ENCODE measurements around the gene SMYD3. TPM values are rescaled to one million over a fixed set of nuclear protein-coding genes. Genes with fewer than 3 reads are reported as not detected.

SMYD3 gene
- total RNA-seq, 1 donor from 2014 or later = 20.8 TPM

DNA sequence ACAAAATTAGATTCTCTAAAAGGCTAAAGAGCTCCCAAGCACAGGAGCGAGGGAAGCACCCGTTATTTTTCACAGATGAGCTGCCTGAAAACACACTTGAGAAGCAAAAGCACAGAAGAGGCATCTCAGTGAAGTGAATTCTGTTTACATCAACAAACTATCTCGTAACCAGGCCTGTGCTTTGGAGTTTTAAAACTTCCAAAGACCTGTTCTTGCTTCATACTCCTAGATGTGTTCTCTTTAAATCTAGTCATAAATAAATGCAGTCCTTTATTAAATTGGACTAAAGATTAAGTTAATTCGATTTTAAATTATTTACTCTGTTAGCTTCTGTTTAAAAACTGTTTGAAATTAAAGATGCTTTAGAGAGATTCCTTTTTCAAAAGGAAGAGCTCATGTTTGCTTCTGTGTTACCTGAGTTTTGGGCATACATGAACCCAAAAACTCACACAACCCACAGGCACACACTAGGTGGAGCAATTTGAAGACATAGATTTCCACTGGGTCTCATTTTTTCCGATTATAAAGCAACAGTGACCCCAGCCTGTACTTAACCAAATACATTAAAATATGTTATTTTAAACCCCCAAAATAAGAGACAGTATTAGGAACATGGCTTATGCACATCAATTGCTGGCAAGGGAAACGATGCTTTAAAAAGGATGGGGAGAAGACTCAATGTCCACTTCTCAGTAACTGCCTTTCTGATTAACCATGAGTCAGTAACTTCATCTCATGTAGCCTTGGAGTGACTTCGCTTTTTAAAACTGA is 648.2 kb downstream of the SMYD3 start:
- peaks cover 3% of the 10 kb centered on the region for H3K9me3 Mint-ChIP-seq
- no peaks in the 10 kb centered on the region for H3K27me3 Mint-ChIP-seq
- H3K27ac Mint-ChIP-seq = no peak overlapping the region
- DNase-seq (no peak), ATAC-seq (ENCODE audit: low read depth) (no peak)
- intact Hi-C loops (cut with micrococcal nuclease) = no loop called here
- CTCF ChIA-PET = no interaction called here
- TF ChIP-seq, protein P1, sequence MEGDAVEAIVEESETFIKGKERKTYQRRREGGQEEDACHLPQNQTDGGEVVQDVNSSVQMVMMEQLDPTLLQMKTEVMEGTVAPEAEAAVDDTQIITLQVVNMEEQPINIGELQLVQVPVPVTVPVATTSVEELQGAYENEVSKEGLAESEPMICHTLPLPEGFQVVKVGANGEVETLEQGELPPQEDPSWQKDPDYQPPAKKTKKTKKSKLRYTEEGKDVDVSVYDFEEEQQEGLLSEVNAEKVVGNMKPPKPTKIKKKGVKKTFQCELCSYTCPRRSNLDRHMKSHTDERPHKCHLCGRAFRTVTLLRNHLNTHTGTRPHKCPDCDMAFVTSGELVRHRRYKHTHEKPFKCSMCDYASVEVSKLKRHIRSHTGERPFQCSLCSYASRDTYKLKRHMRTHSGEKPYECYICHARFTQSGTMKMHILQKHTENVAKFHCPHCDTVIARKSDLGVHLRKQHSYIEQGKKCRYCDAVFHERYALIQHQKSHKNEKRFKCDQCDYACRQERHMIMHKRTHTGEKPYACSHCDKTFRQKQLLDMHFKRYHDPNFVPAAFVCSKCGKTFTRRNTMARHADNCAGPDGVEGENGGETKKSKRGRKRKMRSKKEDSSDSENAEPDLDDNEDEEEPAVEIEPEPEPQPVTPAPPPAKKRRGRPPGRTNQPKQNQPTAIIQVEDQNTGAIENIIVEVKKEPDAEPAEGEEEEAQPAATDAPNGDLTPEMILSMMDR (IDR thresholded peaks at IDR 0.05) = no peak
- H3K4me1 Mint-ChIP-seq = no peaks in the 10 kb centered on the region
- POLR2A ChIA-PET = no interaction called here
- H3K4me3 Mint-ChIP-seq = no peak overlapping the region
- peaks cover 35% of the 10 kb centered on the region for H3K36me3 Mint-ChIP-seq (ENCODE audit: low read depth)

DNA sequence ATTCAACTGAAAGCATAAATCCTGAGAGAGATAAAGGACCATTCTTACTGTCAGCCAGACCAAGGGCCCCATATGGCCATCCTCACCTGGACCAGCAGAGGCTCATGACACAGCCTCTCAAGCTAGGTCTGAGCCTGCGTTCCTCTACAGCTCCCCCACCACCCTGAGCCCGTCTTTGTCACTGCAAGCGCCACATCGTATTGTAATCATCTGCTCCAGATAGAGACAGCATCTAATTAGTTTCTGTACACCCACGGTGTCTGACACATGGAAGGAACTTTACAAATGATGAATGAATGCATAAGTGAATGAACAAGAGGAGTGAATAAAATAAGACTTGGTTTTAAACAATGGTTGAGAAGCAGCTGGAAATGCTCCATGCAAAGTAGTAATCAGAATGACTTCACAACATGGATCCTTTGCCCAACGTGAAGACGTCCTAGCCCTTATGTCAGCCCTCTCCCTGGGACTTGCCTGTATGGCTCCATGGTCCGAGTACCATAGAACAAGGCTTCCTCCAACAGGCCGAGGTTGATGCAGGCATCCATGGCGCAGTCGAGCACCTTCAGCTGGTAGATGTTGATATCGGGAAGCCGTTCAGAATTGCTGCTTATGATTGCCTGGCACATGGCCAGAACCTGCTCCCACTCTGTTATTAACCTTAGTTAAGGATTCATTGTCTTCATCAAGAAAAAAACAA is 648.9 kb downstream of the SMYD3 start:
- ChIA-PET POLR2A (no interaction called here), CTCF (no interaction called here)
- intact Hi-C loops (cut with micrococcal nuclease) = no loop called here
- Mint-ChIP-seq H3K4me1 (no peaks in the 10 kb centered on the region), H3K27ac (no peak overlapping the region), H3K9me3 (peaks cover 3% of the 10 kb centered on the region), H3K27me3 (no peaks in the 10 kb centered on the region), H3K36me3 (ENCODE audit: low read depth) (peaks cover 34% of the 10 kb centered on the region), H3K4me3 (no peak overlapping the region)
- DNase-seq (no peak), ATAC-seq (ENCODE audit: low read depth) (no peak)
- TF ChIP-seq, protein P1 (IDR thresholded peaks at IDR 0.05) = no peak

DNA sequence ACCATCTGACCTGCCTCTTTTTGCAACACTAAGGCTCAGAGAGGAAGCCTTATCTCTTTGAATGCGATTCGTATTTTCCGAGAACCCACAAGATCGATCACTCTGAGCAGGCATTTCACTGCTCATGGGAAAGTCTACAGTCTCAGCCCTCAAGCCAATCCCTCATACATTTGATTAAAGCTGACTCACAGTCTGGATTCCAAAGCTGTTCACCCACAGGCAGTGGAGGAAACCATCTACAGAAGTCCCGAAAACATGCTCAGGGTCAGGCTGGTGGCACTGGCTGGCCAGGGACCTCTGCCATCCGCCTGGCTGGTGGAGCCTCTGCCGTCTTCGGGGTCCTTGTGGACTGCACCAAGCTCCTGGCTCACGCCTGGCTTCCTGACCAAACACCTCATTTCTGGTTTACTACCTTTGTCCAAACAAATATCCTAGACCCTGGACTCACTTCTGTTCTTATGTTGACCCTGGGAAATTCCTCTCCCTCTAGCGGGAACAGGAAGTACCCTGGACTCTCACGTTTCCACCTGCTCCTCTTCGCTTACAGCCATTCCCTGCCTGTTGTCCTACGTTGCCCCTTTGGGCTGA is 650.0 kb downstream of the SMYD3 start:
- DNase-seq = no peak
- H3K27ac Mint-ChIP-seq = no peak overlapping the region
- POLR2A ChIA-PET = no interaction called here

DNA sequence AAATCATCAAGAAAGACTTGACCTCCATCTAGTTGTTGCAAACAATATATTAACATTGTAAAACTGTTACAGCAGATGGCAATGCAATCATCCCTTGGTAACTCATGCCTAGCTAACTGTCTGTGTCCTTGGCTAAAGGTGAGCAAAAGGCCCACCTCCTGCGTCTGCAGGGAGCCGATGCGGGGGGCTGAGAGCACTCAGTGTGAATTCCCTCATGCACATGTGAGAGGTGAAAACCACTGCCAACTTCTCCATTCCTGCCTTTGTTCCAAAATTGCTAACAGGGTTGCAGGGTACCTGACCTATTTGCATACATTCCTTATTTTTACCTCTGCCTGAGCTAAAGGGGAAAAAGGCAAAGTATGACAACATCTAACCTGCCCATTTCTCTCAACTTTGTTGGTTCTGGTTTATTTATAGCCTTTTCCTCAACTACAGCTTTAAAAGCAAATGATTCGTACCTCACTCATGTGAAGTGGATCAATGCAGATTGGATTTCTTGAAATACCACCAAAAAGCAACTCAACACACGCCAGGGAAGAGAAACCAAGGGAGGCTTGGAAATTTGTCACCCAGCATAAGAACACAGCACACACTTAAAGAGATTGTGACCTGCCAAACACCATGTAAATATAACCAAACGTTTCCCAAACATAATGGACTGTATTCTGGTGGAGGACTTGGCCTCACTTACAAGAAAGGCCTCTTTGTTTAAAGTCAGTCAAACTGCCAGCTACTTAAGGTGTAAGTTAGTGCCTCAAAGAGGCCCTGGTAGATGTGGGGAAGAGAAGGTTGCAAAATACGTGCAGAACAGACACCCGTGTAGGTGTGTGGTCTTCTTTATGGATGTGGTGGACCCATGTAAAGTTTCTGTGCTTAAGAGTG is 651.0 kb downstream of the SMYD3 start:
- Mint-ChIP-seq H3K4me1 (no peaks in the 10 kb centered on the region), H3K27me3 (no peaks in the 10 kb centered on the region), H3K9me3 (peaks cover 3% of the 10 kb centered on the region), H3K4me3 (no peak overlapping the region), H3K36me3 (ENCODE audit: low read depth) (peaks cover 31% of the 10 kb centered on the region), H3K27ac (no peak overlapping the region)
- DNase-seq (no peak), ATAC-seq (ENCODE audit: low read depth) (no peak)
- TF ChIP-seq, protein P1 (IDR thresholded peaks at IDR 0.05) = no peak
- intact Hi-C loops (cut with micrococcal nuclease) = no loop called here
- ChIA-PET CTCF (no interaction called here), POLR2A (no interaction called here)

More for the DNA sequence above, 650.0 kb downstream of the SMYD3 start:
- CTCF ChIA-PET = no interaction called here
- peaks cover 30% of the 10 kb centered on the region for H3K36me3 Mint-ChIP-seq (ENCODE audit: low read depth)
- no peaks in the 10 kb centered on the region for H3K27me3 Mint-ChIP-seq
- intact Hi-C loops (cut with micrococcal nuclease) = no loop called here
- H3K4me3 Mint-ChIP-seq = no peak overlapping the region
- TF ChIP-seq, protein P1 (IDR thresholded peaks at IDR 0.05) = no peak
- peaks cover 3% of the 10 kb centered on the region for H3K9me3 Mint-ChIP-seq
- no peaks in the 10 kb centered on the region for H3K4me1 Mint-ChIP-seq
- no peak for ATAC-seq (ENCODE audit: low read depth)
